CD4-positive, alpha-beta T cell (primary cell): ENCODE measurements around the gene SLC52A1. TPM values are rescaled to one million over a fixed set of nuclear protein-coding genes. Genes with fewer than 3 reads are reported as not detected.
"Not testable (repeated sequence)": the region's sequence is repeated elsewhere in the genome, so short reads cannot be mapped to it uniquely, and the experiment has no call there.

Source experiments
- ATAC-seq: fragments of 200-7000 bp; cut with Tn5 transposase; one replicate; pipeline ENCODE4 v1.10.0; 2022; ENCODE audit warnings: mild to moderate bottlenecking; ENCODE audit not compliant: poor library complexity
- CTCF ChIA-PET: fragments of 350-600 bp; sonication (Branson Sonifier 250); formaldehyde crosslinking; loops from one replicate; lab custom pipeline; 2021; ENCODE audit warnings: antibody characterized with exemption, inconsistent platforms; lab: Charles Lee
- POLR2A ChIA-PET: fragments of 350-600 bp; sonication (Branson Sonifier 250); formaldehyde crosslinking; loops from one replicate; lab custom pipeline; 2021; ENCODE audit warnings: antibody characterized with exemption, inconsistent platforms; lab: Charles Lee
- DNase-seq, 14 experiments: peaks; one replicate each; pipeline ENCODE4 v3.0.0-alpha.2; 2013 to 2020; ENCODE audit warnings: mixed read lengths in 2 of 14
- H3K27ac ChIP-seq, 2 donors: one replicate each; pipeline versions ENCODE4 v1.5.1 to v1.7.0; 2013; ENCODE audit warnings: low read length in 2 of 2, low read depth in 1 of 2, mild to moderate bottlenecking in 1 of 2
- H3K27me3 ChIP-seq, 2 experiments: 1 replicate in 1 of 2; 2 replicates in 1 of 2; pipeline versions ENCODE4 v1.6.1 to v1.7.0; 2013; ENCODE audit warnings: low read length in 2 of 2, control low read depth in 1 of 2, mild to moderate bottlenecking in 1 of 2, moderate library complexity in 1 of 2; ENCODE audit not compliant: insufficient read depth in 2 of 2, control insufficient read depth in 1 of 2
- H3K36me3 ChIP-seq: one replicate; pipeline ENCODE4 v1.6.1; 2013; ENCODE audit warnings: low read length, control low read depth; ENCODE audit not compliant: insufficient read depth
- H3K4me1 ChIP-seq: one replicate; pipeline ENCODE4 v1.6.1; 2013; ENCODE audit warnings: low read length, control low read depth; ENCODE audit not compliant: insufficient read depth
- H3K4me3 ChIP-seq: one replicate; pipeline ENCODE4 v1.5.1; 2013; ENCODE audit warnings: mild to moderate bottlenecking, low read length, moderate library complexity
- H3K9me3 ChIP-seq, 2 experiments: 1 replicate in 1 of 2; 2 replicates in 1 of 2; pipeline versions ENCODE4 v1.6.1 to v1.7.0; 2013; ENCODE audit warnings: low read length in 2 of 2, mild to moderate bottlenecking in 2 of 2, control low read depth in 1 of 2, moderate library complexity in 1 of 2; ENCODE audit not compliant: control insufficient read depth in 1 of 2, insufficient read depth in 1 of 2
- H3K27ac Mint-ChIP-seq: one replicate; pipeline ENCODE4 v1.8.0; 2020; ENCODE audit warnings: mixed read lengths
- H3K27me3 Mint-ChIP-seq: one replicate; pipeline ENCODE4 v1.8.0; 2021; ENCODE audit warnings: mixed read lengths
- H3K36me3 Mint-ChIP-seq: one replicate; pipeline ENCODE4 v1.8.0; 2021; ENCODE audit warnings: low read depth, mixed read lengths
- H3K4me1 Mint-ChIP-seq: one replicate; pipeline ENCODE4 v1.8.0; 2021; ENCODE audit warnings: low read depth, mixed read lengths
- H3K4me3 Mint-ChIP-seq: one replicate; pipeline ENCODE4 v1.8.0; 2020; ENCODE audit warnings: mild to moderate bottlenecking, mixed read lengths
- H3K9me3 Mint-ChIP-seq: one replicate; pipeline ENCODE4 v1.8.0; 2020; ENCODE audit warnings: mixed read lengths
- intact Hi-C, 2 experiments: fragments of 100-400 bp; cut with DNase I in 1 of 2; cut with micrococcal nuclease in 1 of 2; formaldehyde crosslinking; loops; one replicate each; pipeline versions ENCODE4 v1.15.1 to v1.9.0; 2023 to 2025; cut with DNase I, micrococcal nuclease
- total RNA-seq, 174 experiments: library from RNA in 2 of 174; stranded (reverse) in 2 of 174; gene quantifications; one replicate each; pipeline ENCODE4 v1.2.3 and lab custom pipeline; 2021 to 2026
- TF ChIP-seq, protein P1 (sequence below): fragments of 200-600 bp; IDR thresholded peaks from one replicate; pipeline ENCODE4 v1.8.0; 2022; ENCODE audit warnings: antibody characterized with exemption, mild to moderate bottlenecking

SLC52A1 gene
- total RNA-seq, 2 experiments from 2014 or later, result 0.17 TPM; not detected in 1

DNA sequence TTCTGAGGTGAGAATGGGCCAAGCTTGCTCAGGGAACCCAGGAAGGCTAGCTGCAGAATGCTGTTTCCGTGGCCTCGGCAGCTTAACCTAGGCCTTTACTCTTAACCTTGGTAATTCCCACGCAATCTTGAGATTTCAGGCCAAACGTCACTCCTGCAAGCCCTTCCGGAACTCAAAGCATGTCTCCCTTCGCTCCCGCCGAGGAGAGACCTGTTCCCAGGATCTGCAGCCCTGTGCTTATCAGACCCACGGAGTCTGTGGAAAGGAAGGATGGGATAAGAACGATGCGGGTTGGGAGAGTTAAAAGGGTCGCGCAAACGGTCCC is 42.5 kb upstream of the SLC52A1 start:
- intact Hi-C loops, result loop anchor here (2.0 to 10.0 kb wide), 4 partner anchors 33 to 363 kb away; partner anchors contain the start of genes ZNF232 (in 2 of the 2) and ARRB2 (in 1 of the 2)
- TF ChIP-seq, protein P1, sequence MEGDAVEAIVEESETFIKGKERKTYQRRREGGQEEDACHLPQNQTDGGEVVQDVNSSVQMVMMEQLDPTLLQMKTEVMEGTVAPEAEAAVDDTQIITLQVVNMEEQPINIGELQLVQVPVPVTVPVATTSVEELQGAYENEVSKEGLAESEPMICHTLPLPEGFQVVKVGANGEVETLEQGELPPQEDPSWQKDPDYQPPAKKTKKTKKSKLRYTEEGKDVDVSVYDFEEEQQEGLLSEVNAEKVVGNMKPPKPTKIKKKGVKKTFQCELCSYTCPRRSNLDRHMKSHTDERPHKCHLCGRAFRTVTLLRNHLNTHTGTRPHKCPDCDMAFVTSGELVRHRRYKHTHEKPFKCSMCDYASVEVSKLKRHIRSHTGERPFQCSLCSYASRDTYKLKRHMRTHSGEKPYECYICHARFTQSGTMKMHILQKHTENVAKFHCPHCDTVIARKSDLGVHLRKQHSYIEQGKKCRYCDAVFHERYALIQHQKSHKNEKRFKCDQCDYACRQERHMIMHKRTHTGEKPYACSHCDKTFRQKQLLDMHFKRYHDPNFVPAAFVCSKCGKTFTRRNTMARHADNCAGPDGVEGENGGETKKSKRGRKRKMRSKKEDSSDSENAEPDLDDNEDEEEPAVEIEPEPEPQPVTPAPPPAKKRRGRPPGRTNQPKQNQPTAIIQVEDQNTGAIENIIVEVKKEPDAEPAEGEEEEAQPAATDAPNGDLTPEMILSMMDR, result no peak
- Mint-ChIP-seq H3K4me1 (peaks cover 30% of the 10 kb centered on the region), H3K27me3 (no peaks in the 10 kb centered on the region), H3K27ac (peak overlapping the region; percentile 91), H3K36me3 (peaks cover 22% of the 10 kb centered on the region), H3K9me3 (no peaks in the 10 kb centered on the region), H3K4me3 (peak overlapping the region; percentile 93)
- H3K4me3 ChIP-seq, result peak overlapping the region; percentile 77
- POLR2A ChIA-PET, result interaction anchor here (0.5 to 2.3 kb wide), 4 partner anchors 15 to 1819 kb away, joined by 3 to 8 read pairs (median 6); partner anchors contain the start of genes CYB5D2, ZNF232 and ZZEF1
- no peak for DNase-seq
- peaks cover 2% of the 10 kb centered on the region for H3K36me3 ChIP-seq
- CTCF ChIA-PET, result interaction anchor here (1.2 to 1.7 kb wide), 2 partner anchors 15 to 114 kb away, joined by 5 to 6 read pairs; partner anchors contain the start of gene ZNF594
- no peaks in the 10 kb centered on the region for H3K27me3 ChIP-seq
- peaks cover 26% of the 10 kb centered on the region for H3K4me1 ChIP-seq
- peak overlapping the region in 1 of 2 donors; percentile 72 for H3K27ac ChIP-seq
- ATAC-seq, result no peak
- H3K9me3 ChIP-seq, result no peaks in the 10 kb centered on the region

DNA sequence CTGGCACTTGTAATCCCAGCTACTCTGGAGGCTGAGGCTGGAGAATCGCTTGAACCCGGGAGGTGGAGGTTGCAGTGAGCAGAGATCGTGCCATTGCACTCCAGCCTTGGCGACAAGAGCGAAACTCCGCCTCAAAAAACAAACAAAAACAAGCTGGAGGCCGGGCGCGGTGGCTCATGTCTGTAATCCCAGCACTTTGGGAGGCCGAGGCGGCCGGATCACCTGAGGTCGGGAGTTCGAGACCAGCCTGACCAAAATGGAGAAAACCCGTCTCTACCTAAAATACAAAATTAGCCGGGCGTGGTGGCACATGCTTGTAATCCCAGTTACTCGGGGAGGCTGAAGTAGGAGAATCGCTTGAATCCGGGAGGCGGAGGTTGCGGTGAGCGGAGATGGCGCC is 42.0 kb upstream of the SLC52A1 start:
- H3K27ac ChIP-seq, H3K9me3 Mint-ChIP-seq, H3K9me3 ChIP-seq, H3K36me3 ChIP-seq, H3K27me3 Mint-ChIP-seq, H3K27me3 ChIP-seq, CTCF ChIA-PET, ATAC-seq, DNase-seq: not testable (repeated sequence)
- Histone ChIP-seq H3K4me3 (peak overlapping the region; percentile 77), H3K4me1 (peaks cover 26% of the 10 kb centered on the region)
- intact Hi-C loops, result loop anchor here (5.0 to 10.0 kb wide), 3 partner anchors 35 to 362 kb away; partner anchors contain the start of genes ARRB2 (in 1 of the 2) and ZNF232 (in 1 of the 2)
- Mint-ChIP-seq H3K4me1 (peaks cover 29% of the 10 kb centered on the region), H3K36me3 (peaks cover 17% of the 10 kb centered on the region), H3K4me3 (peak overlapping the region; percentile 93), H3K27ac (peak overlapping the region; percentile 91)
- POLR2A ChIA-PET, result interaction anchor here (0.5 to 2.3 kb wide), 4 partner anchors 16 to 1818 kb away, joined by 3 to 8 read pairs (median 6); partner anchors contain the start of genes CYB5D2, ZNF232 and ZZEF1

DNA sequence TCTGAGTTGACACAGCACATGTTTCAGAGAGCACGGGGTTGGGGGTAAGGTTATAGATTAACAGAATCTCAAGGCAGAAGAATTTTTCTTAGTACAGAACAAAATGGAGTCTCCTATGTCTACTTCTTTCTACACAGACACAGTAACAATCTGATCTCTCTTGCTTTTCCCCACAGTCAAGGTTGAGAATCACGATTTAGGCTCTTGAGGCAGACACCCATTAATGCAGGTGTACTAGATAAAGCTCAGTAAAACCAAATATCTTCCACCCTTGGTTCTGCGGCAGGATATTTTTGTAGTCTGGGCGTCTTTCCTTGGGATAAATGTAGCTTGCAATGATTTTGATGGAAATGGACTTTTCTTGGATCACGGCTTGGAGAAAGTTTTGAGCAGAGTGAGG is 40.2 kb upstream of the SLC52A1 start:
- CTCF ChIA-PET, H3K9me3 ChIP-seq, H3K9me3 Mint-ChIP-seq, H3K36me3 ChIP-seq, ATAC-seq, H3K27ac ChIP-seq, H3K27me3 ChIP-seq, DNase-seq, H3K4me3 ChIP-seq, H3K27me3 Mint-ChIP-seq, H3K27ac Mint-ChIP-seq: not testable (repeated sequence)
- POLR2A ChIA-PET, result interaction anchor here (0.7 kb wide), 1 partner anchor 177 kb away, joined by 3 read pairs; the partner anchor contains the start of gene C17orf107
- peak overlapping the region; percentile 62 for H3K4me3 Mint-ChIP-seq
- intact Hi-C loops, result loop anchor here (5.0 to 10.0 kb wide), 3 partner anchors 37 to 361 kb away; partner anchors contain the start of genes ARRB2 (in 1 of the 2) and ZNF232 (in 1 of the 2)
- H3K4me1 Mint-ChIP-seq, result peaks cover 24% of the 10 kb centered on the region
- H3K36me3 Mint-ChIP-seq, result peaks cover 13% of the 10 kb centered on the region
- H3K4me1 ChIP-seq, result peaks cover 26% of the 10 kb centered on the region

DNA sequence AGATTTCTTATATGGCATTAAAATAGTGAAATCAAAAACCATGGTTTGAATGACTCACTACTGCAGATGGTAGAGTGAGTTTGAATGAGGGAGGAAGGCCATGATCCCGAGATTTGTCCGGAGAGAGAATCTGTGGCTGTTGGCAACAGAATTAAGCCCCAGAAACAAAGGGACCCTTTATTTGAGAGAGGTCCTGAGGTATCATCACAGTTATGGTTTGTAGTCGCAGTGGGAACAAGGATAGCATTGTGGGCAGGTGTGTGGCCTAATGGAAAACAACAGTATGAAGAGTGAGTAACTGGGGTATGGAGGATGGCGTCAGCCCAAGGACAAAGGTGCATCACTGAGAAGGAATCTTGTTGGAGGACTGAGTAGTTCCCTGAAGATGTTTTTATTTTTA is 34.5 kb upstream of the SLC52A1 start:
- ChIA-PET POLR2A (no interaction called here), CTCF (no interaction called here)
- Mint-ChIP-seq H3K9me3 (no peaks in the 10 kb centered on the region), H3K4me1 (no peaks in the 10 kb centered on the region), H3K27ac (no peak overlapping the region), H3K36me3 (no peaks in the 10 kb centered on the region), H3K27me3 (no peaks in the 10 kb centered on the region), H3K4me3 (no peak overlapping the region)
- Histone ChIP-seq H3K36me3 (no peaks in the 10 kb centered on the region), H3K9me3 (no peaks in the 10 kb centered on the region), H3K27ac (no peak overlapping the region), H3K4me1 (no peaks in the 10 kb centered on the region), H3K27me3 (no peaks in the 10 kb centered on the region), H3K4me3 (no peak overlapping the region)
- intact Hi-C loops, result loop anchor here in 1 of 2 experiments (10.0 kb wide), 1 partner anchor 355 kb away; the partner anchor contains the start of gene ARRB2
- no peak for DNase-seq
- ATAC-seq, result no peak
- TF ChIP-seq, protein P1, result no peak
